ENCODE measurements around the gene MAP2K7. TPM values are rescaled to one million over a fixed set of nuclear protein-coding genes. Genes with fewer than 3 reads are reported as not detected.
"Not testable (repeated sequence)": the region's sequence is repeated elsewhere in the genome, so short reads cannot be mapped to it uniquely, and the experiment has no call there.

The MAP2K7 gene
- total RNA-seq, 1 donor from 2014 or later, result 15.0 TPM

DNA sequence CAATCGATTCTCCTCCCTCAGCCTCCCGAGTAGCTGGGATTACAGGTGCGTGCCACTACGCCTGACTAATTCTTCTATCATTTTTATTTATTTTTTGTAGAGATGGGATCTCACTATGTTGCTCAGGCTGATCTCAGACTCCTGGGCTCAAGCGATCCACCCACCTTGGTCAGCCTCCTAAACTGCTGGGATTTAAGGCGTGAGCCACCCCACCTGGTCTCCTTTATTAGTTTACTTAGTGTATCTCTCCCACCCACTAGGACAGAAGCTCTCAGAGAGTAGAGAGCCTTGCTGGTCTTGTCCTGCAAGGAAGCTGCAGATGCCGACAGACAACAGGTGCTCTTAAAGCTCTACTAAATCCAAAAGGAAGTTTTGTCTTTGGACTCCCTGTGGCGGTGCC is 17.9 kb upstream of the MAP2K7 start:
- TF ChIP-seq, protein P1, sequence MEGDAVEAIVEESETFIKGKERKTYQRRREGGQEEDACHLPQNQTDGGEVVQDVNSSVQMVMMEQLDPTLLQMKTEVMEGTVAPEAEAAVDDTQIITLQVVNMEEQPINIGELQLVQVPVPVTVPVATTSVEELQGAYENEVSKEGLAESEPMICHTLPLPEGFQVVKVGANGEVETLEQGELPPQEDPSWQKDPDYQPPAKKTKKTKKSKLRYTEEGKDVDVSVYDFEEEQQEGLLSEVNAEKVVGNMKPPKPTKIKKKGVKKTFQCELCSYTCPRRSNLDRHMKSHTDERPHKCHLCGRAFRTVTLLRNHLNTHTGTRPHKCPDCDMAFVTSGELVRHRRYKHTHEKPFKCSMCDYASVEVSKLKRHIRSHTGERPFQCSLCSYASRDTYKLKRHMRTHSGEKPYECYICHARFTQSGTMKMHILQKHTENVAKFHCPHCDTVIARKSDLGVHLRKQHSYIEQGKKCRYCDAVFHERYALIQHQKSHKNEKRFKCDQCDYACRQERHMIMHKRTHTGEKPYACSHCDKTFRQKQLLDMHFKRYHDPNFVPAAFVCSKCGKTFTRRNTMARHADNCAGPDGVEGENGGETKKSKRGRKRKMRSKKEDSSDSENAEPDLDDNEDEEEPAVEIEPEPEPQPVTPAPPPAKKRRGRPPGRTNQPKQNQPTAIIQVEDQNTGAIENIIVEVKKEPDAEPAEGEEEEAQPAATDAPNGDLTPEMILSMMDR (IDR thresholded peaks at IDR 0.05; ENCODE audit: insufficient read depth, low read length, poor library complexity, severe bottlenecking), result no peak
- DNase-seq (ENCODE audit: low read depth), result no peak
- H3K36me3 ChIP-seq (ENCODE audit: control insufficient read depth, insufficient read depth, low read length), result no peaks in the 10 kb centered on the region
- H3K27me3 ChIP-seq (ENCODE audit: control insufficient read depth, insufficient read depth, low read length), result no peaks in the 10 kb centered on the region
- H3K4me3 ChIP-seq (ENCODE audit: low read depth, low read length), result no peak overlapping the region

GRCh38 chr19:7887408-7888144 is 16.1 kb upstream of the MAP2K7 start:
- no peaks in the 10 kb centered on the region for H3K27me3 ChIP-seq (ENCODE audit: control insufficient read depth, insufficient read depth, low read length)
- TF ChIP-seq, protein P1 (IDR thresholded peaks at IDR 0.05; ENCODE audit: insufficient read depth, low read length, poor library complexity, severe bottlenecking), result no peak
- no peak for DNase-seq (ENCODE audit: low read depth)
- no peaks in the 10 kb centered on the region for H3K36me3 ChIP-seq (ENCODE audit: control insufficient read depth, insufficient read depth, low read length)
- H3K4me3 ChIP-seq (ENCODE audit: low read depth, low read length), result no peak overlapping the region

DNA sequence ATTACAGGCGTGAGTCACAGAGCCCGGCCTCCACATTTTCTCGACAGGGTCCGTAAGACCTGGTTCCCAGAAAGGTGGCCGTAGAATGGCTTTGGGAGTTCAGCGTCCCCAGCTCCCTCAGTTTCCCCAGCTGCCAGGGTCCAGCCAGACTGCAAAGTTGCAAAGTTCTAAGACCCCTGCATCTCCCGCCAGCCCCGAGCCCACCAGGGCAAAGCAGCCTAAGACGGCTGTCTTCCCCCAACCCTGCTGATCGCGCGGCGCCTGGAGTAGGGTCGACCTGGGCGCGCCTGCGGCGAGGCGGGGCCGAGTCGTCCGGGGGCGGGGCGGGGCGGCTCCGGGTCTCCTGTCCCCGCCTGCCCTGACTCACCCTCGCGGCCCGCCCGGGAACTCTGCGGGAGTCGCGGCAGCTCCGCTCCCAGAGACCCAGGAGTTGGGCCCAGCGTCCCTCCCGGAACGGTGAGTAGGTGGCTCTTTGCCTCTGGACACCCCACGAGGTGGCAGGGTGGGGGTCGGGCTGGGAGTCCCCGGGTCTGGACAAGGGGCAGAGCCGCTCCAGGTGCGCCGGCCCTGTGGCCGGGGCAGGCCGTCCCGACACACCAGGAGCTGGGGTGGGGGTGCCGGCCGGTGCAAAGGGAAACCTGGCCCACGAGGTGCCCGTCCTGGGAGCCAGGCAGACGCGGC is 15.4 kb upstream of the MAP2K7 start, which contains the start of gene LRRC8E:
LRRC8E (plus strand) TSS at position 366 of the 681 bp plus-strand sequence. CDS start 7,094 bp downstream, outside the sequence.
- Histone ChIP-seq H3K27me3 (ENCODE audit: control insufficient read depth, insufficient read depth, low read length) (no peaks in the 10 kb centered on the region), H3K4me3 (ENCODE audit: low read depth, low read length) (peak within 1 kb of the TSS; percentile 53), H3K36me3 (ENCODE audit: control insufficient read depth, insufficient read depth, low read length) (no peaks in the 10 kb centered on the region)
- DNase-seq (ENCODE audit: low read depth), result no peak
- TF ChIP-seq, protein P1 (IDR thresholded peaks at IDR 0.05; ENCODE audit: insufficient read depth, low read length, poor library complexity, severe bottlenecking), result no peak

DNA sequence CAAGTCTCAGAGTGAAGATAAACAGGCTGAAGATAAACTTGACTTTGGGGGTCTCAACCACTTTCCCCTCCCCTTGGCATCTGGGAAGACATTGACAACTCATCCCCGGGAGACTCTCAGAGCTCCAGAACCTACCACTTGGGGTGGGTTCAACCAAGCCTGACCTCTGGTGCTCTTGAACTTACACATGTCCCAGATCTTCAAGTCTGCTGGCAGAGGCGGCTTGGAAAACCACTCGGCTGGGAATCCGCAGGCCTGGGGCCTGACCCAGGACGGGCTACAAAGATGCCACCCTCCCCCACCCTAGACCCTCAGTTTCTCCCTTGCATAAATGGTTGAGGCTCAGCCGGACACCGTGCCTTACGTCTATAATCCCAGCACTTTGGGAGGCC is 14.9 kb upstream of the MAP2K7 start:
- TF ChIP-seq, protein P1 (IDR thresholded peaks at IDR 0.05; ENCODE audit: insufficient read depth, low read length, poor library complexity, severe bottlenecking), result no peak
- peak overlapping the region; percentile 53 for H3K4me3 ChIP-seq (ENCODE audit: low read depth, low read length)
- no peak for DNase-seq (ENCODE audit: low read depth)
- no peaks in the 10 kb centered on the region for H3K36me3 ChIP-seq (ENCODE audit: control insufficient read depth, insufficient read depth, low read length)
- H3K27me3 ChIP-seq (ENCODE audit: control insufficient read depth, insufficient read depth, low read length), result no peaks in the 10 kb centered on the region

- not testable (repeated sequence) for H3K36me3 ChIP-seq (ENCODE audit: control insufficient read depth, insufficient read depth, low read length); H3K4me3 ChIP-seq (ENCODE audit: low read depth, low read length); H3K27me3 ChIP-seq (ENCODE audit: control insufficient read depth, insufficient read depth, low read length)
- peak; percentile 43 for DNase-seq (ENCODE audit: low read depth)
Measured at GRCh38 chr19:7893362-7894101, 10.1 kb upstream of the MAP2K7 start.
